GM23338 (cell line): Measurements from ENCODE around the gene HLA-DMB. TPM values are rescaled to one million over a fixed set of nuclear protein-coding genes. Genes with fewer than 3 reads are reported as not detected.

Experiments used
- ATAC-seq: fragments of 200-7000 bp; cut with Tn5 transposase; 3 replicates; pipeline ENCODE4 v1.9.1; 2020
- DNase-seq: peaks from one replicate; pipeline ENCODE4 v3.0.0-alpha.2; 2015; ENCODE audit warnings: low spot score
- H2AFZ ChIP-seq: fragments of 200-600 bp; sonication (generic); 2 replicates; pipeline ENCODE4 v1.8.0; 2016; ENCODE audit warnings: antibody characterized with exemption, mild to moderate bottlenecking, moderate library complexity
- H3F3A ChIP-seq: fragments of 200-600 bp; sonication (generic); replicated peaks from 2 replicates; pipeline ENCODE4 v1.8.0; 2017; ENCODE audit warnings: antibody characterized with exemption, mixed run types, low read depth
- H3K27ac ChIP-seq: fragments of 200-600 bp; sonication (generic); 2 replicates; pipeline ENCODE4 v1.6.1; 2016; ENCODE audit warnings: low read depth
- H3K27me3 ChIP-seq: fragments of 200-600 bp; sonication (generic); 2 replicates; pipeline ENCODE4 v1.8.0; 2016; ENCODE audit warnings: mild to moderate bottlenecking, mixed run types, moderate library complexity; ENCODE audit not compliant: insufficient read depth
- H3K36me3 ChIP-seq: fragments of 200-600 bp; sonication (generic); 2 replicates; pipeline ENCODE4 v1.8.0; 2016; ENCODE audit warnings: mild to moderate bottlenecking; ENCODE audit not compliant: insufficient read depth
- H3K4me1 ChIP-seq: fragments of 200-600 bp; sonication (generic); 2 replicates; pipeline ENCODE4 v1.8.0; 2016; ENCODE audit warnings: mild to moderate bottlenecking, moderate library complexity; ENCODE audit not compliant: insufficient read depth
- H3K4me2 ChIP-seq: fragments of 200-600 bp; sonication (generic); 2 replicates; pipeline ENCODE4 v1.7.1; 2017; ENCODE audit warnings: mixed run types
- H3K4me3 ChIP-seq: fragments of 200-600 bp; sonication (generic); 2 replicates; pipeline ENCODE4 v1.6.1; 2016; ENCODE audit warnings: mixed run types
- H3K79me2 ChIP-seq: fragments of 200-600 bp; sonication (generic); replicated peaks from 2 replicates; pipeline ENCODE4 v1.8.0; 2017; ENCODE audit warnings: mild to moderate bottlenecking; ENCODE audit not compliant: insufficient read depth
- H3K9me2 ChIP-seq: fragments of 200-600 bp; sonication (generic); 2 replicates; pipeline ENCODE4 v1.8.0; 2017; ENCODE audit not compliant: insufficient read depth
- H4K20me1 ChIP-seq: fragments of 200-600 bp; sonication (generic); replicated peaks from 2 replicates; pipeline ENCODE4 v1.8.0; 2017; ENCODE audit warnings: mild to moderate bottlenecking; ENCODE audit not compliant: insufficient read depth
- H3K27ac Mint-ChIP-seq: 2 replicates; pipeline ENCODE4 v1.8.0; 2020; ENCODE audit warnings: inconsistent platforms, mild to moderate bottlenecking, moderate library complexity, mixed read lengths
- H3K27me3 Mint-ChIP-seq: 3 replicates; pipeline ENCODE4 v1.8.0; 2022; ENCODE audit warnings: low read depth, mild to moderate bottlenecking, moderate library complexity, mixed read lengths, inconsistent platforms; ENCODE audit not compliant: insufficient read depth, poor library complexity
- H3K36me3 Mint-ChIP-seq: 3 replicates; pipeline ENCODE4 v1.8.0; 2021; ENCODE audit warnings: low read depth, mild to moderate bottlenecking, inconsistent platforms, moderate library complexity, mixed read lengths
- H3K4me1 Mint-ChIP-seq: 3 replicates; pipeline ENCODE4 v1.8.0; 2020; ENCODE audit warnings: mild to moderate bottlenecking, inconsistent platforms, mixed read lengths
- H3K4me3 Mint-ChIP-seq: 3 replicates; pipeline ENCODE4 v1.8.0; 2021; ENCODE audit warnings: moderate library complexity, mild to moderate bottlenecking, inconsistent platforms, mixed read lengths
- H3K9me3 Mint-ChIP-seq: 3 replicates; pipeline ENCODE4 v1.8.0; 2020; ENCODE audit warnings: moderate library complexity, mild to moderate bottlenecking, inconsistent platforms, mixed read lengths
- CREB1 ChIP-seq: fragments of 250-450 bp; sonication (Bioruptor Pico); IDR thresholded peaks from 2 replicates; pipeline ENCODE4 v1.5.0; 2020; ENCODE audit warnings: low read depth, mild to moderate bottlenecking, moderate library complexity
- EZH2 ChIP-seq: fragments of 200-600 bp; sonication (generic); IDR thresholded peaks from one replicate; pipeline ENCODE4 v1.8.0; 2017; ENCODE audit warnings: antibody characterized with exemption, mild to moderate bottlenecking, low read depth; ENCODE audit not compliant: unreplicated experiment
- JUNB ChIP-seq: IDR thresholded peaks from one replicate; pipeline ENCODE4 v1.6.1; 2016; ENCODE audit warnings: antibody characterized with exemption; ENCODE audit not compliant: unreplicated experiment
- POLR2AphosphoS5 ChIP-seq: IDR thresholded peaks from 2 replicates; pipeline ENCODE4 v1.6.1; 2016; ENCODE audit warnings: antibody characterized with exemption, low read depth
- STAT1 ChIP-seq: IDR thresholded peaks from one replicate; pipeline ENCODE4 v1.6.1; 2016; ENCODE audit warnings: antibody characterized with exemption; ENCODE audit not compliant: unreplicated experiment
- ZNF114 ChIP-seq: fragments of 250-450 bp; sonication (Bioruptor Pico); IDR thresholded peaks from 2 replicates; pipeline ENCODE4 v1.5.0; 2020; ENCODE audit warnings: mild to moderate bottlenecking, moderate library complexity
- ZNF331 ChIP-seq: fragments of 250-450 bp; sonication (Bioruptor Pico); IDR thresholded peaks from 2 replicates; pipeline ENCODE4 v1.5.0; 2020; ENCODE audit warnings: low read depth, mild to moderate bottlenecking, moderate library complexity
- polyA plus RNA-seq: library from polyadenylated mRNA; unstranded; fragments of >200 nt; fragmentation: Nextera tagmentation; extraction: Ambion mirVana; gene quantifications from 2 replicates; pipeline ENCODE4 v1.2.1, GENCODE V29; 2016
- total RNA-seq: library from RNA; depleted of rRNA; stranded (reverse); fragments of >200 nt; shearing (Covaris generic); gene quantifications from 2 replicates; pipeline ENCODE4 v1.2.3, GENCODE V29; 2014
- TF ChIP-seq, protein P1 (sequence below): fragments of 250-450 bp; sonication (Bioruptor Pico); IDR thresholded peaks from 2 replicates; pipeline ENCODE4 v1.5.0; 2020; ENCODE audit warnings: mild to moderate bottlenecking, moderate library complexity
- TF ChIP-seq, protein P2 (sequence below), 2 experiments: fragments of 200-600 bp in 1 of 2; sonication (generic) in 1 of 2; conservative IDR thresholded peaks; 2 replicates each; pipeline versions ENCODE4 v1.5.1 to v1.6.1; 2016 to 2017; ENCODE audit warnings: antibody characterized with exemption in 2 of 2, low read depth in 2 of 2, mild to moderate bottlenecking in 2 of 2, moderate library complexity in 1 of 2

HLA-DMB gene
- total and polyA plus RNA-seq, 2 experiments from 2014 or later = 0.70 to 1.6 TPM

DNA sequence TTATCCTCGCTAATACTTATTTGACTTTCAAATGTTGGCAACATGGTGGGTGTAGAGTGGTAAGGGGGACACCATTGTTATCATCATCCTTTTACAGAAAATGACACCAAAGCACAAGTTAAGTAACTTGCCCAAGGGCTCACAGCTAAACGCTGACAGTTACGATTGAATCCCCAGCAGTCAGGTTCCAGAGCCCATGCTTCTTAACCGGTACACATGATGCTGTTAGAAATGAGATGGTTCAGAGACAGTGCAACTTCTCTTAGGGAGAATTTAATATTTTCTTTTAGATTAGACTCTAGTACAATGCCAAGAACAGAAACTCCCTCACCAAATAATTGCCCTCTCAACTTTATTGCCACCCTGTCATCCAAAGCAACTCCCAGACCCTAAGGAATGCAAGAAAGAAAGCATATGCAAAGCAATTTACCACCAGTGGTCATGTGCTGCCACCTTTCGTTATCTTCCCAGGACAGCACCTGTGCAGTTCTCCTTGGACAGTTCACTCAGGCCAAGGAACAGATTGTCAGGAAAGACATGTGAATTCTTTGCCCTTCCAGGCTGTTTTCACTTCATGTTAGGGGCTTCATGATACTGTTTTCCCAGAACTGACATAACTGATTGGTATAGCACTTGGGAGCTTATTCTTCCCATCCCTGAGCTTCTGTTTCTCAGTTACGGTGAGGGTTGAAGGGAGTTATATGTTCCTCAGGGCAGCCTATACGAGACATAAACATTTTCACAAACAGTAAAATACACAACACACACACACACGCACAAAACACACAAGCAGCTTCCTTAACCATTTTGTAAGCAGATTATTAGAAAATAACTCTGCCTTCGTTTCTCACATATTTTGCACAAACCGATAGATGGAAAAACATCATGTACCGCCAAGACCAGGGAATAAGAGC is 7.0 kb upstream of the HLA-DMB start:
- peak; percentile 96 for ATAC-seq
- Mint-ChIP-seq H3K36me3 (no peaks in the 10 kb centered on the region), H3K27ac (no peak overlapping the region)

DNA sequence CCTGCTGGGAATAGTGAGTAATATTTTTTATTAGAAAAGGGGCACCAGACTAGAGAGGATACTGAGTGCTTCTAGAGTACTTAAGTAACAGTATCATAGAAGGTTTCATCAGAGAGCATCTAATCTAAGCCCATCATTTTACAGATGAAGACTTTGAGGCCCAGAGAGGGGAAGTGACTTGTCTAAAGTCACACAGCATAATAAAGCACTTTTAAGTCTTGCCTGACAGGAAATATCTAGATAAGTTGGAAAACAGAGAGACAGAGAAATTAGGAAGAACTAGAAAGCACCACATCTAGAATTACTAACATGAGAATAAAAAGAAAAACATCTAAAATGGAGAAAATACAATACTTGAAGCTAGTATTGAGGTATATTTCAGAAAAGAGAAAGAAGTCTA is 6.1 kb upstream of the HLA-DMB start:
- no peaks in the 10 kb centered on the region for H3K4me1 ChIP-seq
- H3K9me3 Mint-ChIP-seq = no peaks in the 10 kb centered on the region
- H3K4me3 ChIP-seq = no peak overlapping the region
- no peak overlapping the region for H3K4me2 ChIP-seq
- H3F3A ChIP-seq = no peaks in the 10 kb centered on the region
- no peak overlapping the region for H3K27ac Mint-ChIP-seq
- H3K27me3 ChIP-seq = no peaks in the 10 kb centered on the region
- no peaks in the 10 kb centered on the region for H3K36me3 Mint-ChIP-seq
- H3K27ac ChIP-seq = no peak overlapping the region
- H3K4me3 Mint-ChIP-seq = no peak overlapping the region
- no peaks in the 10 kb centered on the region for H3K36me3 ChIP-seq
- no peak overlapping the region for H2AFZ ChIP-seq
- no peaks in the 10 kb centered on the region for H3K79me2 ChIP-seq
- peaks cover 2% of the 10 kb centered on the region for H3K27me3 Mint-ChIP-seq
- no peaks in the 10 kb centered on the region for H4K20me1 ChIP-seq
- no peaks in the 10 kb centered on the region for H3K9me2 ChIP-seq
- H3K4me1 Mint-ChIP-seq = 0 out of 3 replicates have a peak, but pooled peaks cover 4% of the 10 kb centered on the region
- DNase-seq = no peak
- no peak for ATAC-seq
- TF ChIP-seq CREB1 (no peak), STAT1 (no peak), JUNB (no peak), ZNF114 (CRISPR knock-in tag) (no peak), ZNF331 (CRISPR knock-in tag) (no peak), EZH2 (no peak)
- TF ChIP-seq, protein P1, sequence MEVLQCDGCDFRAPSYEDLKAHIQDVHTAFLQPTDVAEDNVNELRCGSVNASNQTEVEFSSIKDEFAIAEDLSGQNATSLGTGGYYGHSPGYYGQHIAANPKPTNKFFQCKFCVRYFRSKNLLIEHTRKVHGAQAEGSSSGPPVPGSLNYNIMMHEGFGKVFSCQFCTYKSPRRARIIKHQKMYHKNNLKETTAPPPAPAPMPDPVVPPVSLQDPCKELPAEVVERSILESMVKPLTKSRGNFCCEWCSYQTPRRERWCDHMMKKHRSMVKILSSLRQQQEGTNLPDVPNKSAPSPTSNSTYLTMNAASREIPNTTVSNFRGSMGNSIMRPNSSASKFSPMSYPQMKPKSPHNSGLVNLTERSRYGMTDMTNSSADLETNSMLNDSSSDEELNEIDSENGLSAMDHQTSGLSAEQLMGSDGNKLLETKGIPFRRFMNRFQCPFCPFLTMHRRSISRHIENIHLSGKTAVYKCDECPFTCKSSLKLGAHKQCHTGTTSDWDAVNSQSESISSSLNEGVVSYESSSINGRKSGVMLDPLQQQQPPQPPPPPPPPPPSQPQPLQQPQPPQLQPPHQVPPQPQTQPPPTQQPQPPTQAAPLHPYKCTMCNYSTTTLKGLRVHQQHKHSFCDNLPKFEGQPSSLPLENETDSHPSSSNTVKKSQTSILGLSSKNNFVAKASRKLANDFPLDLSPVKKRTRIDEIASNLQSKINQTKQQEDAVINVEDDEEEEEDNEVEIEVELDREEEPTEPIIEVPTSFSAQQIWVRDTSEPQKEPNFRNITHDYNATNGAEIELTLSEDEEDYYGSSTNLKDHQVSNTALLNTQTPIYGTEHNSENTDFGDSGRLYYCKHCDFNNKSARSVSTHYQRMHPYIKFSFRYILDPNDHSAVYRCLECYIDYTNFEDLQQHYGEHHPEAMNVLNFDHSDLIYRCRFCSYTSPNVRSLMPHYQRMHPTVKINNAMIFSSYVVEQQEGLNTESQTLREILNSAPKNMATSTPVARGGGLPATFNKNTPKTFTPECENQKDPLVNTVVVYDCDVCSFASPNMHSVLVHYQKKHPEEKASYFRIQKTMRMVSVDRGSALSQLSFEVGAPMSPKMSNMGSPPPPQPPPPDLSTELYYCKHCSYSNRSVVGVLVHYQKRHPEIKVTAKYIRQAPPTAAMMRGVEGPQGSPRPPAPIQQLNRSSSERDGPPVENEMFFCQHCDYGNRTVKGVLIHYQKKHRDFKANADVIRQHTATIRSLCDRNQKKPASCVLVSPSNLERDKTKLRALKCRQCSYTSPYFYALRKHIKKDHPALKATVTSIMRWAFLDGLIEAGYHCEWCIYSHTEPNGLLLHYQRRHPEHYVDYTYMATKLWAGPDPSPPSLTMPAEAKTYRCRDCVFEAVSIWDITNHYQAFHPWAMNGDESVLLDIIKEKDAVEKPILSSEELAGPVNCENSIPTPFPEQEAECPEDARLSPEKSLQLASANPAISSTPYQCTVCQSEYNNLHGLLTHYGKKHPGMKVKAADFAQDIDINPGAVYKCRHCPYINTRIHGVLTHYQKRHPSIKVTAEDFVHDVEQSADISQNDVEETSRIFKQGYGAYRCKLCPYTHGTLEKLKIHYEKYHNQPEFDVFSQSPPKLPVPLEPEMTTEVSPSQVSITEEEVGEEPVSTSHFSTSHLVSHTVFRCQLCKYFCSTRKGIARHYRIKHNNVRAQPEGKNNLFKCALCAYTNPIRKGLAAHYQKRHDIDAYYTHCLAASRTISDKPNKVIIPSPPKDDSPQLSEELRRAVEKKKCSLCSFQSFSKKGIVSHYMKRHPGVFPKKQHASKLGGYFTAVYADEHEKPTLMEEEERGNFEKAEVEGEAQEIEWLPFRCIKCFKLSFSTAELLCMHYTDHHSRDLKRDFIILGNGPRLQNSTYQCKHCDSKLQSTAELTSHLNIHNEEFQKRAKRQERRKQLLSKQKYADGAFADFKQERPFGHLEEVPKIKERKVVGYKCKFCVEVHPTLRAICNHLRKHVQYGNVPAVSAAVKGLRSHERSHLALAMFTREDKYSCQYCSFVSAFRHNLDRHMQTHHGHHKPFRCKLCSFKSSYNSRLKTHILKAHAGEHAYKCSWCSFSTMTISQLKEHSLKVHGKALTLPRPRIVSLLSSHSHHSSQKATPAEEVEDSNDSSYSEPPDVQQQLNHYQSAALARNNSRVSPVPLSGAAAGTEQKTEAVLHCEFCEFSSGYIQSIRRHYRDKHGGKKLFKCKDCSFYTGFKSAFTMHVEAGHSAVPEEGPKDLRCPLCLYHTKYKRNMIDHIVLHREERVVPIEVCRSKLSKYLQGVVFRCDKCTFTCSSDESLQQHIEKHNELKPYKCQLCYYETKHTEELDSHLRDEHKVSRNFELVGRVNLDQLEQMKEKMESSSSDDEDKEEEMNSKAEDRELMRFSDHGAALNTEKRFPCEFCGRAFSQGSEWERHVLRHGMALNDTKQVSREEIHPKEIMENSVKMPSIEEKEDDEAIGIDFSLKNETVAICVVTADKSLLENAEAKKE (CRISPR knock-in tag) = no peak
- TF ChIP-seq, protein P2, sequence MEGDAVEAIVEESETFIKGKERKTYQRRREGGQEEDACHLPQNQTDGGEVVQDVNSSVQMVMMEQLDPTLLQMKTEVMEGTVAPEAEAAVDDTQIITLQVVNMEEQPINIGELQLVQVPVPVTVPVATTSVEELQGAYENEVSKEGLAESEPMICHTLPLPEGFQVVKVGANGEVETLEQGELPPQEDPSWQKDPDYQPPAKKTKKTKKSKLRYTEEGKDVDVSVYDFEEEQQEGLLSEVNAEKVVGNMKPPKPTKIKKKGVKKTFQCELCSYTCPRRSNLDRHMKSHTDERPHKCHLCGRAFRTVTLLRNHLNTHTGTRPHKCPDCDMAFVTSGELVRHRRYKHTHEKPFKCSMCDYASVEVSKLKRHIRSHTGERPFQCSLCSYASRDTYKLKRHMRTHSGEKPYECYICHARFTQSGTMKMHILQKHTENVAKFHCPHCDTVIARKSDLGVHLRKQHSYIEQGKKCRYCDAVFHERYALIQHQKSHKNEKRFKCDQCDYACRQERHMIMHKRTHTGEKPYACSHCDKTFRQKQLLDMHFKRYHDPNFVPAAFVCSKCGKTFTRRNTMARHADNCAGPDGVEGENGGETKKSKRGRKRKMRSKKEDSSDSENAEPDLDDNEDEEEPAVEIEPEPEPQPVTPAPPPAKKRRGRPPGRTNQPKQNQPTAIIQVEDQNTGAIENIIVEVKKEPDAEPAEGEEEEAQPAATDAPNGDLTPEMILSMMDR (conservative IDR thresholded peaks at IDR 0.05; ENCODE audit: low read depth in 2 of 2) = no peak

More for the DNA sequence above, 7.0 kb upstream of the HLA-DMB start:
- H3K4me1 ChIP-seq = no peaks in the 10 kb centered on the region
- no peak overlapping the region for H3K4me3 Mint-ChIP-seq
- H3K9me3 Mint-ChIP-seq = no peaks in the 10 kb centered on the region
- H4K20me1 ChIP-seq = no peaks in the 10 kb centered on the region
- TF ChIP-seq ZNF114 (CRISPR knock-in tag) (no peak), POLR2AphosphoS5 (no peak)
- TF ChIP-seq, protein P2 (conservative IDR thresholded peaks at IDR 0.05; ENCODE audit: low read depth in 2 of 2) = peak; percentile 88 to 99
- H3K4me2 ChIP-seq = no peak overlapping the region
- peaks cover 11% of the 10 kb centered on the region for H3K4me1 Mint-ChIP-seq
- H3K36me3 ChIP-seq = no peaks in the 10 kb centered on the region
- no peak overlapping the region for H2AFZ ChIP-seq
- H3F3A ChIP-seq = no peaks in the 10 kb centered on the region; the same call in 1 of the 2 replicates
- no peak overlapping the region for H3K4me3 ChIP-seq
- H3K27ac ChIP-seq = no peak overlapping the region
- peak; percentile 86 for DNase-seq
- no peaks in the 10 kb centered on the region for H3K27me3 ChIP-seq
- no peaks in the 10 kb centered on the region for H3K79me2 ChIP-seq
- H3K27me3 Mint-ChIP-seq = peaks cover 2% of the 10 kb centered on the region
- no peaks in the 10 kb centered on the region for H3K9me2 ChIP-seq
